Forelimb muscle (tissue), 1 donor: ENCODE measurements around the gene HDAC6. TPM values are rescaled to one million over a fixed set of nuclear protein-coding genes. Genes with fewer than 3 reads are reported as not detected.
"Not testable (repeated sequence)": the region's sequence is repeated elsewhere in the genome, so short reads cannot be mapped to it uniquely, and the experiment has no call there.

Source experiments
- DNase-seq: peaks from one replicate; pipeline ENCODE4 v3.0.0-alpha.2; 2013; ENCODE audit warnings: low read depth
- polyA plus RNA-seq: library from polyadenylated mRNA; unstranded; fragments of 120-200 nt; gene quantifications from one replicate; pipeline ENCODE4 v1.2.1, GENCODE V29; 2013; ENCODE audit not compliant: insufficient read length

Gene HDAC6
- polyA plus RNA-seq, 1 donor = 94.3 TPM

GRCh38 chrX:48824066-48824465 lies 22.2 kb downstream of the HDAC6 start:
- DNase-seq = no peak

- DNase-seq = no peak
These were observed 24.4 kb downstream of the HDAC6 start, which contains the start of gene ERAS for GRCh38 chrX:48826135-48826875. TSS of gene ERAS (plus strand) at chrX:48826513. CDS start at chrX:48829124, 2,611 bp downstream.

GRCh38 chrX:48826876-48827653 lies 25.2 kb downstream of the HDAC6 start:
- no peak for DNase-seq

- no peak for DNase-seq
These were observed 25.7 kb downstream of the HDAC6 start for GRCh38 chrX:48827654-48827968.

GRCh38 chrX:48829016-48829735 lies 27.3 kb downstream of the HDAC6 start:
- no peak for DNase-seq

GRCh38 chrX:48831136-48831908 lies 29.5 kb downstream of the HDAC6 start:
- DNase-seq = no peak

GRCh38 chrX:48831909-48832291 lies 30.0 kb downstream of the HDAC6 start:
- no peak for DNase-seq

GRCh38 chrX:48833542-48834138 lies 31.8 kb downstream of the HDAC6 start:
- no peak for DNase-seq

GRCh38 chrX:48834383-48834709 lies 32.5 kb downstream of the HDAC6 start:
- no peak for DNase-seq

GRCh38 chrX:48835524-48836329 lies 33.9 kb downstream of the HDAC6 start, which contains the start of gene PCSK1N:
TSS of gene PCSK1N (minus strand) at chrX:48835610. CDS start at chrX:48835532, 78 bp downstream.
- DNase-seq = no peak

- DNase-seq = no peak
These were observed 37.8 kb downstream of the HDAC6 start for GRCh38 chrX:48839686-48840085.

- no peak for DNase-seq
These were observed 47.0 kb downstream of the HDAC6 start for GRCh38 chrX:48848847-48849246.

- no peak for DNase-seq
These were observed 51.0 kb downstream of the HDAC6 start for GRCh38 chrX:48852857-48853256.

- DNase-seq = not testable (repeated sequence)
These were observed 51.6 kb downstream of the HDAC6 start for GRCh38 chrX:48853494-48853893.

GRCh38 chrX:48854121-48854804 lies 52.4 kb downstream of the HDAC6 start:
- DNase-seq = not testable (repeated sequence)

GRCh38 chrX:48854898-48855297 lies 53.0 kb downstream of the HDAC6 start:
- DNase-seq = no peak

- DNase-seq = no peak
These were observed 62.3 kb downstream of the HDAC6 start for GRCh38 chrX:48864210-48864609.

- not testable (repeated sequence) for DNase-seq
These were observed 70.2 kb downstream of the HDAC6 start for GRCh38 chrX:48872017-48872416.
